GM12872 (cell line): ENCODE measurements around the gene EGFLAM.

Experiments
- TF ChIP-seq, protein P1 (sequence below): IDR thresholded peaks from 3 replicates; pipeline ENCODE4 v1.5.1; 2011; ENCODE audit warnings: low read depth, mild to moderate bottlenecking, low read length, moderate library complexity; ENCODE audit not compliant: insufficient read depth

EGFLAM gene

DNA sequence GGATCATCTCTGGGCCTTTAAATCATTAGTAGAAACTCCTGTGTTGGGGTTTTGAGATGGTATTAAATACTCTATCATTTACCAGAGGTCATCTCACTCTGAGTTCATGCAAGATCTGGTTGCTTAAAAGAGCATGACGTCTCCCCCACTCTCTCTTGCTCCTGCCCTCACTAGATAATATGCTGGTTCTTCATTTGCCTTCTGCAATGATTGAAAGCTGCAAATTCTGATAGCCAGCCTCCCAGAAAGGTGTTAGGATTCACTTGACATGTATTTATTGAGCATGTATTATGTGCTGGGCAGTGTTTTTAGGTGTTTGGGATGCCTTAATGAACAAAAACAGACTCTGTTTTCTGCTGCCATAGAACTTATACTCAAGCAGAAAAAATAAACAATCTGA is 41.2 kb downstream of the EGFLAM start:
- TF ChIP-seq, protein P1, sequence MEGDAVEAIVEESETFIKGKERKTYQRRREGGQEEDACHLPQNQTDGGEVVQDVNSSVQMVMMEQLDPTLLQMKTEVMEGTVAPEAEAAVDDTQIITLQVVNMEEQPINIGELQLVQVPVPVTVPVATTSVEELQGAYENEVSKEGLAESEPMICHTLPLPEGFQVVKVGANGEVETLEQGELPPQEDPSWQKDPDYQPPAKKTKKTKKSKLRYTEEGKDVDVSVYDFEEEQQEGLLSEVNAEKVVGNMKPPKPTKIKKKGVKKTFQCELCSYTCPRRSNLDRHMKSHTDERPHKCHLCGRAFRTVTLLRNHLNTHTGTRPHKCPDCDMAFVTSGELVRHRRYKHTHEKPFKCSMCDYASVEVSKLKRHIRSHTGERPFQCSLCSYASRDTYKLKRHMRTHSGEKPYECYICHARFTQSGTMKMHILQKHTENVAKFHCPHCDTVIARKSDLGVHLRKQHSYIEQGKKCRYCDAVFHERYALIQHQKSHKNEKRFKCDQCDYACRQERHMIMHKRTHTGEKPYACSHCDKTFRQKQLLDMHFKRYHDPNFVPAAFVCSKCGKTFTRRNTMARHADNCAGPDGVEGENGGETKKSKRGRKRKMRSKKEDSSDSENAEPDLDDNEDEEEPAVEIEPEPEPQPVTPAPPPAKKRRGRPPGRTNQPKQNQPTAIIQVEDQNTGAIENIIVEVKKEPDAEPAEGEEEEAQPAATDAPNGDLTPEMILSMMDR = no peak

DNA sequence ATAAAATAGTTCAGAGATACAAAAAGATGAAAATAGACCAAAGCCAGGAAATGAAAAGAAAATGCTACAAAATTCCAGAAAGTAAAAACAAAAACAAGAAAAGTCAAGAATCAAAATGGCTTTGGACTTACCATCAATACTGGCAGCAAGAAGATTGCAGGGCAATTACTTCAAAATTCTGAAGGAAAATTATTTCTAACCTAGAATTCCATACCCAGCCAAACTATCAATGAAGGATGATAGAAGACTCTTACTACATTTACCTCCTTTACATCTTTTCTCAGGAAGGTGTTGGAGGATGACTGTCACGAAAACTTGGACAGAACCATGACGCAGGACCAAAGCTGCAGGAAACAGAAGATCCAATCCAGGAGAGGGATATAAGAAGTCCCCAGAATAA is 46.8 kb downstream of the EGFLAM start:
- TF ChIP-seq, protein P1 = no peak

DNA sequence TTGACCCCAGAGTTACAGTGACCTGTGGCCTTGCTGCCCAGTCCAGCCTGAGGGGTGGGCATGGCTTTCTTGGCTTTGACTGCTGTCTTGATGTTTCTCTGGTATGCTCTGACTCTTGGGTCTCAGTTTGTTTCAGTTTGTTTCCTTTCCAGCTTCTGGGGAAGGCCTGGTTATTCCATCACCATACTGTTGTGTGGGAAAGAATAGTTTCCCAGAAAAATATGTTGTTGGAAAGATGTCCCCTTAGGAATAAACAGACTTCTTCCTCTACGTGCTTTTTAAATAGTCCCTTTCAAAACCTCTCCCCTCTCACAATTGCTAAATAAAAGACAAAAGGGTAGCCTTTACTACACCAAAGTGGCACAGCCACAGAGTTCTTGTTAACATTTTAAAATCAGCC is 49.5 kb downstream of the EGFLAM start:
- TF ChIP-seq, protein P1 = no peak

DNA sequence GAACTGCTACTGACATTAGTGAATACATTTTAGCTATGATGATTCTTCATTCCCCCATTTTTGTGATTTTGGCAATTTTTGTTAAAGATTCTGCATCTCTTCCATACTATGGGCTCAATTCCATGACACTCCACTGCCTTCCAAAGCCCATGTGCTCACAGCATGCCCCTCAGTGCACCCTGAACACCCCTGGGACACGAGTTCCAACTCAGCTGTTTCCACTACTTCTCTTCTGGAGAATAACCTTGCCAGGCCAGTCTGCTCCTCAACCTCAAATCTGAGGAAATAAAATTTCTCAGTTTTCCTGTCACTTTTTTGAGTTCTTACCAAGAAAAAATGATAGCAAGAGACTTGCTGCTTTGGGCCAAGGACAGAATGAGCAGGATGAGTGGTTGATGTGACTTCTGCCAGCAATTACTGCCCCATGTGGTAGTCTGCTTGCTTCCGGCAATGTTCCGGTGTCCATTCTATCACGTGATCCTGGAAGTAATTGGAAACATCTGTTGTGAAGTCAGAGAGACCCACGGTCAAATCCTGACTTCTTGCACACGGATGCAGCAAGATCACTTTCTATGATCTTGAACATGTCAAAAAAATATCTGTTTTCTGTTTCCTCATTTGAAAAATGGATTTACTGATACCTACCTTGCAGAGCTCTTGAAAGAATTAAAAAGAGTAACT is 58.3 kb downstream of the EGFLAM start:
- TF ChIP-seq, protein P1 = no peak

DNA sequence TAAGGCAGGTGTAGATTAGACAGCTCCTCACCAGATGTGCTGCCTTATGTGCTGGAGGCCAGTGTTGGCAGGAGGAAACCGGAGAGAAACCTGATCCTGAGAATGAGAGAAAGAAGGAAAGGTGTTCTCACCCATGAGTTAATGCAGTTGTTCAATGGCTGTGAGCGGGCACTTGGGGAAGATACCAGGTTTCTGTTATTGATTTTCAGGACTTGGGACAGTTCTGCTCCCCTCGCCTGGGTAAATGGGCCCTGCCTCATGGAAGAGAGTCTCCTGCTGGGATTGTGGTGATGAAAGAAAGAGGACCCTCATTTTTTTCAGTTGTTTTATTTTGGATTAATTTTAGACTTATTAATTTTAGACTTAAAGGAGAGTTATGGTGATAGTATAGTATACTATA is 59.5 kb downstream of the EGFLAM start:
- TF ChIP-seq, protein P1 = no peak

DNA sequence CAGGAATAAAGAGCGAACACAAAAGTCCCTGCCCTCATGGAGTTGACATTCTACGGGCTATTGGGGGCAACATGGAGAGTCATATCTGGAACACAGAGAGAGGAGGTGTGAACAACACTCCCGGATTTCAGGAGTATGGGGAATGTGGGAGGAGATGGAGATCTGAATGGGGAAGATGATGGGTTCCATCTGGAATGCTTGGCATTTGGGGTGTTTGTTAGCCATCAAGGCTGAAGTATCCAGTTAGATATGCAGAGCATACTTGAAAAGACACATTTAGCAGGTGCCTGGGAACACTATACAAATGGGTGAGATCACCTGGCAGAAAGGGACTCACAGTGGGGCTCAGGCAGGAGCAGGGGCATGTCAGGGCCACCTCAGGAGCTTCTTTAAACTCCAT is 61.1 kb downstream of the EGFLAM start:
- TF ChIP-seq, protein P1 = no peak

DNA sequence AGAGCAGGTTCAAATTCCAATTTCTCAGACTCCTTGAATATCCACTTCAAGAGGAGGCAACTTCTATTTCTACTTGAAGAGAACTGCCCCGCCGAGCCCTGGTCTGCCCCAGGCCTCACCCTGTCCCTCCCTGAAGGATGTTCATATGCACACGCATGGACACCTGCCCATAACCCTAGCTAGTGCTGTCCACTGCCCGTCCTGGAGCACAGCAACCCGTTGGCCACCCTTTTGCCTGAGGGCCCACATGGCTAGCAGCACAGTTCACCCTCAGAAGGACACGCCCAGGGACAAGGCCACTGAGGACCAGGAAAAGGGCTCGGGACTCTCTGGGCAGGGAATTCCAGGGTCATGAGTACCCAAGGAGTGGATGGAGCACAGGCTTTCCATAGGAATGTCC is 63.6 kb downstream of the EGFLAM start:
- TF ChIP-seq, protein P1 = no peak
